HAP-1 (cell line): ENCODE results near the gene OTOGL.
"Not testable (repeated sequence)": the region's sequence is repeated elsewhere in the genome, so short reads cannot be mapped to it uniquely, and the experiment has no call there.

Experiments used
- DNase-seq, 2 experiments: peaks; one replicate each; pipeline ENCODE4 v3.0.0-alpha.2; 2016 to 2020; ENCODE audit warnings: low spot score in 2 of 2
- H3K27me3 ChIP-seq: fragments of 250-450 bp; sonication (Bioruptor Pico); 2 replicates; pipeline ENCODE4 v1.5.1; 2020; ENCODE audit warnings: low read depth, mild to moderate bottlenecking, moderate library complexity
- H3K36me3 ChIP-seq: fragments of 250-450 bp; sonication (Bioruptor Pico); replicated peaks from 2 replicates; pipeline ENCODE4 v1.5.1; 2020; ENCODE audit warnings: mild to moderate bottlenecking
- H3K4me1 ChIP-seq: fragments of 250-450 bp; sonication (Bioruptor Pico); 2 replicates; pipeline ENCODE4 v1.5.1; 2020; ENCODE audit warnings: mild to moderate bottlenecking
- H3K4me3 ChIP-seq: fragments of 250-450 bp; sonication (Bioruptor Pico); 2 replicates; pipeline ENCODE4 v1.5.1; 2020; ENCODE audit warnings: mild to moderate bottlenecking, moderate library complexity
- H3K9me3 ChIP-seq: fragments of 250-450 bp; sonication (Bioruptor Pico); 2 replicates; pipeline ENCODE4 v1.5.1; 2020; ENCODE audit warnings: mild to moderate bottlenecking, moderate library complexity
- in situ Hi-C: fragments of 300-500 bp; cut with MboI; formaldehyde crosslinking; loops from 3 replicates; pipeline ENCODE4 v1.14.3; 2020; ENCODE audit warnings: low sequenced_read_pairs, inconsistent platforms, mixed read lengths

The OTOGL gene

GRCh38 chr12:80299976-80300375 is 200.6 kb downstream of the OTOGL start:
- no peaks in the 10 kb centered on the region for H3K4me1 ChIP-seq
- no peaks in the 10 kb centered on the region for H3K27me3 ChIP-seq
- DNase-seq: no peak
- H3K36me3 ChIP-seq: no peaks in the 10 kb centered on the region
- in situ Hi-C loops: no loop called here
- no peaks in the 10 kb centered on the region for H3K9me3 ChIP-seq
- no peak overlapping the region for H3K4me3 ChIP-seq

GRCh38 chr12:80307436-80307835 is 208.1 kb downstream of the OTOGL start:
- H3K27me3 ChIP-seq, H3K4me1 ChIP-seq, DNase-seq, in situ Hi-C loops, H3K4me3 ChIP-seq, H3K36me3 ChIP-seq, H3K9me3 ChIP-seq: not testable (repeated sequence)

- in situ Hi-C loops: no loop called here
Observed at GRCh38 chr12:80313209-80313608, 213.9 kb downstream of the OTOGL start.

GRCh38 chr12:80314741-80315140 is 215.4 kb downstream of the OTOGL start:
- Histone ChIP-seq H3K9me3 (no peaks in the 10 kb centered on the region), H3K4me1 (no peaks in the 10 kb centered on the region), H3K4me3 (no peak overlapping the region), H3K36me3 (no peaks in the 10 kb centered on the region), H3K27me3 (peaks cover 4% of the 10 kb centered on the region)
- DNase-seq: no peak
- in situ Hi-C loops: no loop called here

More at GRCh38 chr12:80313209-80313608, 213.9 kb downstream of the OTOGL start:
- H3K4me3 ChIP-seq: no peak overlapping the region
- peaks cover 4% of the 10 kb centered on the region for H3K27me3 ChIP-seq
- no peaks in the 10 kb centered on the region for H3K36me3 ChIP-seq
- no peak for DNase-seq
- H3K4me1 ChIP-seq: no peaks in the 10 kb centered on the region
- H3K9me3 ChIP-seq: no peaks in the 10 kb centered on the region

GRCh38 chr12:80316222-80316621 is 216.9 kb downstream of the OTOGL start:
- Histone ChIP-seq H3K36me3 (no peaks in the 10 kb centered on the region), H3K27me3 (peaks cover 4% of the 10 kb centered on the region), H3K9me3 (no peaks in the 10 kb centered on the region), H3K4me3 (no peak overlapping the region), H3K4me1 (no peaks in the 10 kb centered on the region)
- in situ Hi-C loops: no loop called here
- no peak for DNase-seq

GRCh38 chr12:80317307-80317706 is 218.0 kb downstream of the OTOGL start:
- in situ Hi-C loops: no loop called here
- no peak for DNase-seq
- H3K9me3 ChIP-seq: no peaks in the 10 kb centered on the region
- no peaks in the 10 kb centered on the region; the same call in 1 of the 2 replicates for H3K27me3 ChIP-seq
- H3K36me3 ChIP-seq: no peaks in the 10 kb centered on the region
- no peaks in the 10 kb centered on the region for H3K4me1 ChIP-seq
- no peak overlapping the region for H3K4me3 ChIP-seq

- Histone ChIP-seq H3K4me1 (no peaks in the 10 kb centered on the region), H3K9me3 (no peaks in the 10 kb centered on the region), H3K27me3 (no peaks in the 10 kb centered on the region), H3K4me3 (no peak overlapping the region), H3K36me3 (no peaks in the 10 kb centered on the region)
- in situ Hi-C loops: no loop called here
- DNase-seq: no peak
Observed at GRCh38 chr12:80317899-80318298, 218.6 kb downstream of the OTOGL start.

GRCh38 chr12:80320121-80320678 is 220.9 kb downstream of the OTOGL start:
- Histone ChIP-seq H3K9me3 (no peaks in the 10 kb centered on the region), H3K36me3 (no peaks in the 10 kb centered on the region), H3K27me3 (no peaks in the 10 kb centered on the region), H3K4me3 (no peak overlapping the region), H3K4me1 (no peaks in the 10 kb centered on the region)
- in situ Hi-C loops: no loop called here
- DNase-seq: no peak

- no peaks in the 10 kb centered on the region for H3K4me1 ChIP-seq
- H3K27me3 ChIP-seq: no peaks in the 10 kb centered on the region
- no peaks in the 10 kb centered on the region for H3K36me3 ChIP-seq
- H3K4me3 ChIP-seq: no peak overlapping the region
- no peak for DNase-seq
- no peaks in the 10 kb centered on the region for H3K9me3 ChIP-seq
- in situ Hi-C loops: no loop called here
Observed at GRCh38 chr12:80321653-80322052, 222.3 kb downstream of the OTOGL start.

- no peak for DNase-seq
- Histone ChIP-seq H3K9me3 (no peaks in the 10 kb centered on the region), H3K27me3 (no peaks in the 10 kb centered on the region), H3K4me3 (no peak overlapping the region), H3K36me3 (no peaks in the 10 kb centered on the region), H3K4me1 (no peaks in the 10 kb centered on the region)
- in situ Hi-C loops: no loop called here
Observed at GRCh38 chr12:80325167-80325959, 226.0 kb downstream of the OTOGL start.

- Histone ChIP-seq H3K9me3 (no peaks in the 10 kb centered on the region), H3K4me3 (no peak overlapping the region), H3K27me3 (0 out of 2 replicates have a peak, but pooled peaks cover 2% of the 10 kb centered on the region), H3K4me1 (no peaks in the 10 kb centered on the region), H3K36me3 (no peaks in the 10 kb centered on the region)
- in situ Hi-C loops: no loop called here
- DNase-seq: no peak
Observed at GRCh38 chr12:80332827-80333226, 233.5 kb downstream of the OTOGL start.

- Histone ChIP-seq H3K27me3 (no peaks in the 10 kb centered on the region; the same call in none of the 2 replicates), H3K36me3 (no peaks in the 10 kb centered on the region), H3K4me3 (no peak overlapping the region), H3K9me3 (no peaks in the 10 kb centered on the region), H3K4me1 (no peaks in the 10 kb centered on the region)
- no peak for DNase-seq
- in situ Hi-C loops: no loop called here
Observed at GRCh38 chr12:80352474-80352873, 253.1 kb downstream of the OTOGL start.

GRCh38 chr12:80353254-80353653 is 253.9 kb downstream of the OTOGL start:
- Histone ChIP-seq H3K36me3 (no peaks in the 10 kb centered on the region), H3K9me3 (no peaks in the 10 kb centered on the region), H3K4me3 (no peak overlapping the region), H3K27me3 (no peaks in the 10 kb centered on the region; the same call in 1 of the 2 replicates), H3K4me1 (no peaks in the 10 kb centered on the region)
- in situ Hi-C loops: no loop called here
- no peak for DNase-seq

- in situ Hi-C loops: no loop called here
- H3K9me3 ChIP-seq: no peaks in the 10 kb centered on the region
- DNase-seq: no peak
- H3K27me3 ChIP-seq: no peaks in the 10 kb centered on the region
- H3K4me3 ChIP-seq: no peak overlapping the region
- H3K36me3 ChIP-seq: no peaks in the 10 kb centered on the region
- no peaks in the 10 kb centered on the region for H3K4me1 ChIP-seq
Observed at GRCh38 chr12:80356097-80356496, 256.8 kb downstream of the OTOGL start.
